GM12874 (cell line): Measurements from ENCODE around the gene PPP1R14C.

Experiments
- TF ChIP-seq, protein P1 (sequence below): IDR thresholded peaks from 2 replicates; pipeline ENCODE4 v1.5.1; 2011; ENCODE audit warnings: low read depth, mild to moderate bottlenecking, control low read depth, low read length, moderate library complexity; ENCODE audit not compliant: insufficient read depth

Gene PPP1R14C

GRCh38 chr6:150142670-150143515, at the start of gene PPP1R14C:
PPP1R14C (plus strand) TSS chr6:150143044; CDS start chr6:150143193, 149 bp downstream.
- TF ChIP-seq, protein P1, sequence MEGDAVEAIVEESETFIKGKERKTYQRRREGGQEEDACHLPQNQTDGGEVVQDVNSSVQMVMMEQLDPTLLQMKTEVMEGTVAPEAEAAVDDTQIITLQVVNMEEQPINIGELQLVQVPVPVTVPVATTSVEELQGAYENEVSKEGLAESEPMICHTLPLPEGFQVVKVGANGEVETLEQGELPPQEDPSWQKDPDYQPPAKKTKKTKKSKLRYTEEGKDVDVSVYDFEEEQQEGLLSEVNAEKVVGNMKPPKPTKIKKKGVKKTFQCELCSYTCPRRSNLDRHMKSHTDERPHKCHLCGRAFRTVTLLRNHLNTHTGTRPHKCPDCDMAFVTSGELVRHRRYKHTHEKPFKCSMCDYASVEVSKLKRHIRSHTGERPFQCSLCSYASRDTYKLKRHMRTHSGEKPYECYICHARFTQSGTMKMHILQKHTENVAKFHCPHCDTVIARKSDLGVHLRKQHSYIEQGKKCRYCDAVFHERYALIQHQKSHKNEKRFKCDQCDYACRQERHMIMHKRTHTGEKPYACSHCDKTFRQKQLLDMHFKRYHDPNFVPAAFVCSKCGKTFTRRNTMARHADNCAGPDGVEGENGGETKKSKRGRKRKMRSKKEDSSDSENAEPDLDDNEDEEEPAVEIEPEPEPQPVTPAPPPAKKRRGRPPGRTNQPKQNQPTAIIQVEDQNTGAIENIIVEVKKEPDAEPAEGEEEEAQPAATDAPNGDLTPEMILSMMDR = no peak

- TF ChIP-seq, protein P1 = no peak
Observed at GRCh38 chr6:150093397-150093796, 49.4 kb upstream of the PPP1R14C start.

DNA sequence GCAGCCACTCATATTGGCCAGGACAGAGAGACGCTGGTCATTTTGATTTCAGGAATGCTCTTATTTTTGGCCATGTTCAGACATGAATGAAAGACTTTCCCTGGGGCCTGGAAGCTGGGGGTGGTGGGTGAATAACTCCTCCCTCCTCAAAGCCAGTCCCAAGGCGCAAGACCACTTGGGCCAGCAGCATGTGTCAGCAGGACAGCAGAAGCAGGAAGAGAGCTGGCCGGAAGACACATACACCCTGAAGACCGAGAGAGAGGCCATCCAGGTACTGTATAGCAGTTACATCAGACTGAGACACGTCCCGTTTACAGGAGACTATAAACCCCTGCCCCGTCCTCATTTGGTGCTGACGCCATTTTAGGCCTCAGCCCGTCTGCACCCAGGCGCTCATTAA, 44.7 kb upstream of the PPP1R14C start:
- TF ChIP-seq, protein P1 = no peak

DNA sequence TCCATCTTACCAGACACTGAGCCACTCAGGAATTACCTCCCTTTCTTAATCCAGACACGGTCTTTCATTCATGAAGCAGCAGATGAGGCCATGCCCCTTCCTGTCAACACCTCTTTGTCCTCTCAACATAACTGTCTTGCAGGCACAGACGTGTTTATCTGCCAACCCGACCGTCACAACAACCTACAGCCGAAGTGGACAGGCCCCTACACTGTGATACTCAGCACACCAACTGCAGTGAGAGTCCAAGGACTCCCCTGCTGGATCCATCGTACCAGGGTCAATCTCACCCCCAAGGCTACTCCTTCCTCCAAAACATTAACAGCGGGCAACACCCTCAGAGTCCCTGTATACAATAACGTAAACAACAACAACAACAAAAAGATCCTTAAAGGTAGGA, 43.3 kb upstream of the PPP1R14C start:
- TF ChIP-seq, protein P1 = no peak

DNA sequence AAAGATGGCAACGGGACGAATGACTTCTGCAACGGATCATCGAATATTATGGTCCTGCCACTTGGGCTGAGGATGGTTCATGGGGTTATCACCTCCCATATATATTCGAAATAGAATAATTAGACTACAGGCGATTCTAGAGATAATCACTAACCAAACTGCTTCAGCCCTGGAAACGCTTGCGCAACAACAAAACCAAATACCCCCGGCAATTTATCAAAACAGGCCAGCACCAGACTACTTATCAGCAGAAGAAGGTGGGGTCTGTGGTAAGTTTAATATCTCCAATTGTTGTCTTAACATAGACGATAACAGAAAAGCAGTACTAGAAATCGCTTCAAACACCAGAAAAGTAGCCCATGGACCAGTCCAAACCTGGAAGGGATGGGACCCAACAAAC, 42.9 kb upstream of the PPP1R14C start:
- TF ChIP-seq, protein P1 = no peak

DNA sequence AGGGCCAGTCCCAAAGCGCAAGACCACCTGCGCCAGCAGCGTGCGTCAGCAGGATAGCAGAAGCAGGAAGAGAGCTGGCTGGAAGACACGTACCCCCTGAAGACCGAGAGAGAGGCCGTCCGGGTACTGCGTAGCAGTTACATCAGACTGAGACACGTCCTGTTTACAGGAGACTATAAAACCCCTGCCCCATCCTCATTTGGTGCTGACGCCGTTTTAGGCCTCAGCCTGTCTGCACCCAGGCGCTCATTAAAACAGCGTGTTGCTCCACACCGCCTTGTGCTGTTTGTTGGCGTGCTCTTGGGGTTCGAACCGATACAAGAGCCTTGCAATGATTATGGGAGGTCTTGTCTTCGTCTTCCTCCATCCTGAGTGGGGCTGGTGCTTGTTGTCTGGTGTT, 42.1 kb upstream of the PPP1R14C start:
- TF ChIP-seq, protein P1 = no peak

- TF ChIP-seq, protein P1 = no peak
Observed at GRCh38 chr6:150102750-150103270, 40.0 kb upstream of the PPP1R14C start.
